Measurements from ENCODE around the gene SLC26A1.
"Not testable (repeated sequence)": the region's sequence is repeated elsewhere in the genome, so short reads cannot be mapped to it uniquely, and the experiment has no call there.

DNA sequence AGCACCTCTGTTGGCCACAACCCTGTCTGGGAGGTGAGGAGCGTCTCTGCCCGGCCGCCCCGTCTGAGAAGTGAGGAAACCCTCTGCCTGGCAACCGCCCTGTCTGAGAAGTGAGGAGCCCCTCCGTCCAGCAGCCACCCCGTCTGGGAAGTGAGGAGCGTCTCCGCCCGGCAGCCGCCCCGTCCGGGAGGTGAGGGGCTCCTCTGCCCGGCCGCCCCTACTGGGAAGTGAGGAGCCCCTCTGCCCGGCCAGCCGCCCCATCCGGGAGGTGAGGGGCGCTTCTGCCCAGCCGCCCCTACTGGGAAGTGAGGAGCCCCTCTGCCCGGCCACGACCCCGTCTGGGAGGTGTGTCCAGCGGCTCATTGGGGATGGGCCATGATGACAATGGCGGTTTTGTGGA is 17.2 kb downstream of the SLC26A1 start:
- TF ChIP-seq, protein P1, sequence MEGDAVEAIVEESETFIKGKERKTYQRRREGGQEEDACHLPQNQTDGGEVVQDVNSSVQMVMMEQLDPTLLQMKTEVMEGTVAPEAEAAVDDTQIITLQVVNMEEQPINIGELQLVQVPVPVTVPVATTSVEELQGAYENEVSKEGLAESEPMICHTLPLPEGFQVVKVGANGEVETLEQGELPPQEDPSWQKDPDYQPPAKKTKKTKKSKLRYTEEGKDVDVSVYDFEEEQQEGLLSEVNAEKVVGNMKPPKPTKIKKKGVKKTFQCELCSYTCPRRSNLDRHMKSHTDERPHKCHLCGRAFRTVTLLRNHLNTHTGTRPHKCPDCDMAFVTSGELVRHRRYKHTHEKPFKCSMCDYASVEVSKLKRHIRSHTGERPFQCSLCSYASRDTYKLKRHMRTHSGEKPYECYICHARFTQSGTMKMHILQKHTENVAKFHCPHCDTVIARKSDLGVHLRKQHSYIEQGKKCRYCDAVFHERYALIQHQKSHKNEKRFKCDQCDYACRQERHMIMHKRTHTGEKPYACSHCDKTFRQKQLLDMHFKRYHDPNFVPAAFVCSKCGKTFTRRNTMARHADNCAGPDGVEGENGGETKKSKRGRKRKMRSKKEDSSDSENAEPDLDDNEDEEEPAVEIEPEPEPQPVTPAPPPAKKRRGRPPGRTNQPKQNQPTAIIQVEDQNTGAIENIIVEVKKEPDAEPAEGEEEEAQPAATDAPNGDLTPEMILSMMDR (IDR thresholded peaks at IDR 0.05) = not testable (repeated sequence)
- TF ChIP-seq POLR2A (IDR thresholded peaks at IDR 0.05) = not testable (repeated sequence)
